Tibial artery (tissue), 4 donors: Measurements from ENCODE around the gene BCL2L2.

Experiments used
- DNase-seq, 2 donors: peaks; one replicate each; pipeline ENCODE4 v3.0.0-alpha.2; 2019
- H3K27ac ChIP-seq, 2 donors: fragments of 200-600 bp; sonication (generic) in 1 of 2; 1 replicate in 1 of 2; 2 replicates in 1 of 2; pipeline ENCODE4 v1.5.1; 2018 to 2019; ENCODE audit warnings: mild to moderate bottlenecking in 1 of 2
- H3K27me3 ChIP-seq, 2 donors: fragments of 200-600 bp; sonication (generic) in 1 of 2; one replicate each; pipeline versions ENCODE4 v1.5.1 to v1.6.0; 2016 to 2019
- H3K36me3 ChIP-seq, 3 donors: fragments of 200-600 bp; sonication (generic) in 2 of 3; one replicate each; pipeline ENCODE4 v1.5.1; 2016 to 2019; ENCODE audit warnings: mild to moderate bottlenecking in 2 of 3
- H3K4me1 ChIP-seq, 4 donors: fragments of 200-600 bp; sonication (generic) in 2 of 4; 1 replicate in 3 of 4; 2 replicates in 1 of 4; pipeline ENCODE4 v1.5.1; 2016 to 2019
- H3K4me3 ChIP-seq, 2 donors: fragments of 200-600 bp; sonication (generic) in 1 of 2; 1 replicate in 1 of 2; 2 replicates in 1 of 2; pipeline ENCODE4 v1.5.1; 2018 to 2019; ENCODE audit warnings: mild to moderate bottlenecking in 2 of 2
- H3K9me3 ChIP-seq, 3 donors: fragments of 200-600 bp; sonication (generic) in 1 of 3; one replicate each; pipeline ENCODE4 v1.5.1; 2016 to 2019
- intact Hi-C: fragments of 100-400 bp; cut with DNase I; formaldehyde crosslinking; loops from one replicate; pipeline ENCODE4 v1.15.0; 2023; ENCODE audit warnings: low total_unique reads
- TF ChIP-seq, protein P1 (sequence below), 2 experiments: fragments of 200-600 bp in 1 of 2; fragments of 450-650 bp in 1 of 2; IDR thresholded peaks; one replicate each; pipeline ENCODE4 v1.5.1; 2017 to 2019; ENCODE audit warnings: antibody characterized with exemption in 2 of 2, mild to moderate bottlenecking in 1 of 2, moderate library complexity in 1 of 2

The BCL2L2 gene

DNA sequence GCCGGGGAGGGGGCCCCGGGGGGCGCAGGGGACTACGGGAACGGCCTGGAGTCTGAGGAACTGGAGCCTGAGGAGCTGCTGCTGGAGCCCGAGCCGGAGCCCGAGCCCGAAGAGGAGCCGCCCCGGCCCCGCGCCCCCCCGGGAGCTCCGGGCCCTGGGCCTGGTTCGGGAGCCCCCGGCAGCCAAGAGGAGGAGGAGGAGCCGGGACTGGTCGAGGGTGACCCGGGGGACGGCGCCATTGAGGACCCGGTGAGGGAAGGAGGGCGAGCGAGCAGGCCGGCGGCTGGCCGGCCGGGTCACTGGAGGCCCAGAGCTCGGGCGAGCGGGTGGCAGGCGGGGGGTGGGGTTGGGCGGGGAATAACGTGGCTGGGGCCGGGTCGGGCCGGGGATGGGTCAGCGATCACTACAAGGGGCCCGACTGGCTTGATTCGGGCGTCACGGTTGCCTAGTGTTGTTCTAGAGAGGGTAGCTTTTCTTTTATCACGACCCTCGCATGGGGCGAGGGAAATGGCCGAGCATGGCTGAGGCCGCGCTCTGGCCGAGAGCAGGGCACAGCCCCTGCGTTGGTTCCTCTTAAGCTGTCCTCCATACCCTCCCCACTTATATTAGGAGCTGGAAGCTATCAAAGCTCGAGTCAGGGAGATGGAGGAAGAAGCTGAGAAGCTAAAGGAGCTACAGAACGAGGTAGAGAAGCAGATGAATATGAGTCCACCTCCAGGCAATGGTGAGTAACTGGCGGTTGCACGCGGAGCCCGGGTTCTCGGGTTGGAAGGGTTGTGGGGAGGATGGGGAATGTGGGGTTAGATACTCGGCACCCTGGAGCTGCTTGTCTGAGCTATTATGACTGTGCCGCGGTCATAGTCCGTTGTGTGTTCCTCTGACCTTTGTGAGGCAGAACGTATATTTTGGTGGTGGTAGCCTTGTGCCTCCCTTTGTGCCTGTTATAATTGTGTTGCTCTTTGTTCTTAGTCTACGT lies 15.2 kb downstream of the BCL2L2 start:
- Histone ChIP-seq H3K9me3 (no peaks in the 10 kb centered on the region), H3K4me1 (peaks cover 0 to 25% (median 15%) of the 10 kb centered on the region in 4 donors), H3K27me3 (no peaks in the 10 kb centered on the region), H3K27ac (peak overlapping the region; percentile 89 to 100), H3K36me3 (peaks cover 27 to 28% (median 28%) of the 10 kb centered on the region in 3 donors), H3K4me3 (peak overlapping the region; percentile 81 to 99)
- peak; percentile 43 to 81 for DNase-seq
- intact Hi-C loops = loop anchor here (5.0 to 10.0 kb wide), 4 partner anchors 45 to 233 kb away; partner anchors contain the start of genes EFS, NGDN, THTPA and ZFHX2
- TF ChIP-seq, protein P1, sequence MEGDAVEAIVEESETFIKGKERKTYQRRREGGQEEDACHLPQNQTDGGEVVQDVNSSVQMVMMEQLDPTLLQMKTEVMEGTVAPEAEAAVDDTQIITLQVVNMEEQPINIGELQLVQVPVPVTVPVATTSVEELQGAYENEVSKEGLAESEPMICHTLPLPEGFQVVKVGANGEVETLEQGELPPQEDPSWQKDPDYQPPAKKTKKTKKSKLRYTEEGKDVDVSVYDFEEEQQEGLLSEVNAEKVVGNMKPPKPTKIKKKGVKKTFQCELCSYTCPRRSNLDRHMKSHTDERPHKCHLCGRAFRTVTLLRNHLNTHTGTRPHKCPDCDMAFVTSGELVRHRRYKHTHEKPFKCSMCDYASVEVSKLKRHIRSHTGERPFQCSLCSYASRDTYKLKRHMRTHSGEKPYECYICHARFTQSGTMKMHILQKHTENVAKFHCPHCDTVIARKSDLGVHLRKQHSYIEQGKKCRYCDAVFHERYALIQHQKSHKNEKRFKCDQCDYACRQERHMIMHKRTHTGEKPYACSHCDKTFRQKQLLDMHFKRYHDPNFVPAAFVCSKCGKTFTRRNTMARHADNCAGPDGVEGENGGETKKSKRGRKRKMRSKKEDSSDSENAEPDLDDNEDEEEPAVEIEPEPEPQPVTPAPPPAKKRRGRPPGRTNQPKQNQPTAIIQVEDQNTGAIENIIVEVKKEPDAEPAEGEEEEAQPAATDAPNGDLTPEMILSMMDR (IDR thresholded peaks at IDR 0.05) = no peak

DNA sequence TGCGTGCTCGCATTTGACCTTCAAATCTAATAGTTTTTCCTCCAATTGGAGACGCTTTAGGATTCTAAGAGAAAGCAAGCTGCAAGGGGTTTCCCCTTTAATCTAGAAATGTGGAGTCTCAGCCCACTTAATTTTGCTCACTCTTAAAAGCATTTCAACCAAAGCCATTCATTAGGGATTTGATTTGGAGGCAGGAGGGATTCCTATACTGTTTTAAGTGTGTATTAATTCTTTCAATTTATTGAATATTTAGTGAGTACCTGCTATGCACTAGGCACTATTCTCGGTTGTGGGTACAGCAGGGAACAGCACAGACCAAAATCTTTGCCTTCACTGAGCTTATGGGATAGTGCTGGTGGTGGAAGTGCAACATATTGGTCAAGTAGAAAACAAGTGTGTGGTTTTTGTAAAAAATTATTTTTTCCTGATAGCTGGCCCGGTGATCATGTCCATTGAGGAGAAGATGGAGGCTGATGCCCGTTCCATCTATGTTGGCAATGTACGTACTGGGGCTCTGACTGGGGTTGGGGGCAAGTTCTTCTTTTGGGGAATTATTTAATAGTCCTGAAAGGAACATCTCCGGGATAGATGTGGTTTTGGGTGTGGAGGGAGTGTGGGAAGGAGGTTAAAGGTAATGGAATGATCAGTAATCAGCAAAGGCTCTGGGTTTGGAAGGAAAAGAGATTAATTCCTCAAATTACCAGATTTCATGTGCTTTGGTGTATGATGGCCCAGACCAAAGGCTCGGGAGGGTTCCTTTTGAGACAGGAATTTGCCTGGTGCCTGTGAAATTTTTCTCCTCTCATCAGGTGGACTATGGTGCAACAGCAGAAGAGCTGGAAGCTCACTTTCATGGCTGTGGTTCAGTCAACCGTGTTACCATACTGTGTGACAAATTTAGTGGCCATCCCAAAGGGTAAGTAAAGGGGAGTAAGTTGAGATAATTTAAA lies 16.2 kb downstream of the BCL2L2 start:
- Histone ChIP-seq H3K27ac (peak overlapping the region; percentile 89 to 100), H3K9me3 (no peaks in the 10 kb centered on the region), H3K4me1 (peaks cover 0 to 25% (median 15%) of the 10 kb centered on the region in 4 donors), H3K36me3 (peaks cover 25 to 28% (median 27%) of the 10 kb centered on the region in 3 donors), H3K4me3 (peak overlapping the region; percentile 81 to 99), H3K27me3 (no peaks in the 10 kb centered on the region)
- DNase-seq = no peak
- intact Hi-C loops = loop anchor here (5.0 to 10.0 kb wide), 4 partner anchors 44 to 232 kb away; partner anchors contain the start of genes EFS, NGDN, THTPA and ZFHX2
- TF ChIP-seq, protein P1 (IDR thresholded peaks at IDR 0.05) = no peak

DNA sequence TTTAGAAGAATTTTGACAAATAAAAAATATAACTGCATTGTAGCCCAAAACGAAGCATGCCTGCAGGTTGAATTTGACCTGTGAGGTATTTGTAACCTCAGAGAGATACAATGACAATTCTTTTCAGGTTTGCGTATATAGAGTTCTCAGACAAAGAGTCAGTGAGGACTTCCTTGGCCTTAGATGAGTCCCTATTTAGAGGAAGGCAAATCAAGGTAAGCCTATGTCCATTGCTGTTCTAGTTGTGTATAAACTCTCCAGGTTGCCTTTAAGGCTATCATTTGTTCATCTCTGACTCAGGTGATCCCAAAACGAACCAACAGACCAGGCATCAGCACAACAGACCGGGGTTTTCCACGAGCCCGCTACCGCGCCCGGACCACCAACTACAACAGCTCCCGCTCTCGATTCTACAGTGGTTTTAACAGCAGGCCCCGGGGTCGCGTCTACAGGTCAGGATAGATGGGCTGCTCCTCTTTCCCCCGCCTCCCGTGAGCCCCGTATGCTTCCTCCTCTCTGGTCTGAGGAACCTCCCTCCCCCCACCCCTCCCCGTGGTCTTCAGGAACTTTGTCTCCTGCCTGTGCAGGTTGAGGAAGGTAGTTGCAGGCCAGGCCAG lies 17.3 kb downstream of the BCL2L2 start:
- Histone ChIP-seq H3K36me3 (peaks cover 25 to 28% (median 27%) of the 10 kb centered on the region in 3 donors), H3K4me3 (no peak overlapping the region), H3K9me3 (no peaks in the 10 kb centered on the region), H3K27me3 (no peaks in the 10 kb centered on the region), H3K27ac (no peak overlapping the region), H3K4me1 (peaks cover 0 to 25% (median 15%) of the 10 kb centered on the region in 4 donors)
- TF ChIP-seq, protein P1 (IDR thresholded peaks at IDR 0.05) = no peak
- DNase-seq = no peak
- intact Hi-C loops = loop anchor here (5.0 to 10.0 kb wide), 4 partner anchors 43 to 231 kb away; partner anchors contain the start of genes EFS, NGDN, THTPA and ZFHX2

DNA sequence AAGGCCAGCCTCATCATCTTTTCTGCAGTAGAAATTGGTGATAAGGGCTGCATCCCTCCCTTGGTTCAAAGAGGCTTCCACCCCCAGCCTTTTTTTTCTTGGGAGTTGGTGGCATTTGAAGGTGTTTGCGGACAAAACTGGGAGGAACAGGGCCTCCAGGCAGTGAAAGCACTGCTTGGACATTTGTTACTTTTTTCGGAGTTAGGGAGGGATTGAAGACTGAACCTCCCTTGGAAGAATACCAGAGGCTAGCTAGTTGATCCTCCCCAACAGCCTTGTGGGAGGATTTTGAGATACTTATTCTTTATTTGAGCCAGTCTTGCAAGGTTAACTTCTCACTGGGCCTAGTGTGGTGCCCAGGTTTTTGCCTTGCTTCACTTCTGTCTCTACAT lies 17.8 kb downstream of the BCL2L2 start:
- intact Hi-C loops = loop anchor here (5.0 to 10.0 kb wide), 4 partner anchors 43 to 230 kb away; partner anchors contain the start of genes EFS, NGDN, THTPA and ZFHX2
- DNase-seq = no peak
- H3K27ac ChIP-seq = no peak overlapping the region
- H3K4me1 ChIP-seq = peaks cover 0 to 25% (median 15%) of the 10 kb centered on the region in 4 donors
- no peaks in the 10 kb centered on the region for H3K27me3 ChIP-seq
- peaks cover 25 to 28% (median 27%) of the 10 kb centered on the region in 3 donors for H3K36me3 ChIP-seq
- no peaks in the 10 kb centered on the region for H3K9me3 ChIP-seq
- TF ChIP-seq, protein P1 (IDR thresholded peaks at IDR 0.05) = no peak
- H3K4me3 ChIP-seq = no peak overlapping the region
